WI38 (cell line): ENCODE data around the gene CTNNB1.

Experiments used
- H3K4me3 ChIP-seq: 2 replicates; pipeline ENCODE4 v1.5.1; 2011; ENCODE audit warnings: low read depth, mild to moderate bottlenecking, control low read depth, low read length
- TF ChIP-seq, protein P1 (sequence below): IDR thresholded peaks from 2 replicates; pipeline ENCODE4 v1.5.1; 2012; ENCODE audit warnings: low read depth, mild to moderate bottlenecking, control low read depth, low read length

CTNNB1 gene

GRCh38 chr3:41178576-41178975 is 20.7 kb upstream of the CTNNB1 start:
- TF ChIP-seq, protein P1, sequence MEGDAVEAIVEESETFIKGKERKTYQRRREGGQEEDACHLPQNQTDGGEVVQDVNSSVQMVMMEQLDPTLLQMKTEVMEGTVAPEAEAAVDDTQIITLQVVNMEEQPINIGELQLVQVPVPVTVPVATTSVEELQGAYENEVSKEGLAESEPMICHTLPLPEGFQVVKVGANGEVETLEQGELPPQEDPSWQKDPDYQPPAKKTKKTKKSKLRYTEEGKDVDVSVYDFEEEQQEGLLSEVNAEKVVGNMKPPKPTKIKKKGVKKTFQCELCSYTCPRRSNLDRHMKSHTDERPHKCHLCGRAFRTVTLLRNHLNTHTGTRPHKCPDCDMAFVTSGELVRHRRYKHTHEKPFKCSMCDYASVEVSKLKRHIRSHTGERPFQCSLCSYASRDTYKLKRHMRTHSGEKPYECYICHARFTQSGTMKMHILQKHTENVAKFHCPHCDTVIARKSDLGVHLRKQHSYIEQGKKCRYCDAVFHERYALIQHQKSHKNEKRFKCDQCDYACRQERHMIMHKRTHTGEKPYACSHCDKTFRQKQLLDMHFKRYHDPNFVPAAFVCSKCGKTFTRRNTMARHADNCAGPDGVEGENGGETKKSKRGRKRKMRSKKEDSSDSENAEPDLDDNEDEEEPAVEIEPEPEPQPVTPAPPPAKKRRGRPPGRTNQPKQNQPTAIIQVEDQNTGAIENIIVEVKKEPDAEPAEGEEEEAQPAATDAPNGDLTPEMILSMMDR = no peak
- no peak overlapping the region for H3K4me3 ChIP-seq

DNA sequence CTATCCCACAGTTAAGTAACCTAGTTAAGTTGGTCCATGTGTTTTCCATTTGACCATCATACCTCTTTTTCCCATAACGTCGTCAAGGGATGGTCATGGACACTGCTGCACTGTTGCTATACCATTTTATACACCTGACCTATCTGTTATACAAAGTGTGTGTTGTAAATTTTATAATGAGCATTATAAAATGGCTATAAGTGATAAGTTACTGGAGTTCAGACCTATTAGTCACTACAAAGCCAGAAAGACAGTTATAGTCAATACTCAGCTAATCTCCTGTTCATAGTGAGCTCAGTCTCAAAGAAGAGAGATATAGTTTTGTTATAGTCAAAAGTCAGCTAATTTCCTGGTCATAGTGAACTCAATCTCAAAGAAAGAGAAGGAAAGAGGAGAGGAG is 18.9 kb upstream of the CTNNB1 start:
- H3K4me3 ChIP-seq = no peak overlapping the region
- TF ChIP-seq, protein P1 = no peak

DNA sequence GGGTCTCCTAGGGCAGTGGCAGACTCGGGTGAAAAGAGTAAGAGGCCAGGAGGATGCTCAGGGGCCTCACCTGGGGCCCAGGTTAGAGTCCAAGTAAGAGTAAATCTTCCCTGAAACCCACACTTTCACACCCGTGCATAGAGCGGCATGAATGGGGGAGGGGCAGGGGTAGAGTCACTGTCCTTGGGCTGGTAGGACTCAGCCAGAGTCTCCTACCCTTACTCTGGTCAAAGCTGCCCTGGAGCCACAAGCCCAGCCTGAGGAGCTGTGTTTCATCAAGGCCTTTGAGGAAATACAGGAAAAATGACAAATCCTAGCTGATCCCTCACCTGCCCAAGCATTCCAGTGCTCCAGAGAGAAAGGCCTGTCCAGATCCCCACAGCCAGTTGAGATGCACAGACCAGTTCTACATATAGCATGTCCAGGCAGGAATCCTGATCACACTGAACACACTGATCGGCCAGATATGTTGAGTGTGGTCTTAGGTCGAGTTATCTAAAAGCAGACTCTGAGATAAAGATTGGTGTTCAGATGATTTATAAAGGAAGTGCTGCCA is 16.7 kb upstream of the CTNNB1 start:
- TF ChIP-seq, protein P1 = no peak

GRCh38 chr3:41184394-41184793 is 14.9 kb upstream of the CTNNB1 start:
- H3K4me3 ChIP-seq = no peak overlapping the region
- TF ChIP-seq, protein P1 = no peak

More for the DNA sequence above, 16.7 kb upstream of the CTNNB1 start:
- H3K4me3 ChIP-seq = no peak overlapping the region

- TF ChIP-seq, protein P1 = no peak
Measured at GRCh38 chr3:41186297-41186696, 13.0 kb upstream of the CTNNB1 start.

DNA sequence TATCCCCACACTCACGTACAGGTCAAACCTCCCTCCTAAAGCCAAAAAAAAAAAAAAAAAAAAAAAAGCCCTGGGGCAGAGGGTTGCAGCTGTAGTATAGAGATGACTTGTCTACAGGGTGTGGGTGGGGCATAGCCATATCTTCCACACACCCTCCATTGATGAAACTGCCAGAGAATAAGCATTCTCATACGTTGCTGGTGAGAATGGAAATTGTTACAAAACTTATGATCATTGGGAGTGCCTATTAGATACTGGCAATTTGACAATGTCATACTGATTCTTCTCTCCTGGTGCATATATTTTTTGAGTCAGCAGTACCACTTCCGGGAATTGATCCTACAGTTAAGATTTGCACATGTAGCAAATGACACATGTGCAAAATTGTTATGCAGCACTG is 11.0 kb upstream of the CTNNB1 start:
- H3K4me3 ChIP-seq = no peak overlapping the region
- TF ChIP-seq, protein P1 = no peak

More at GRCh38 chr3:41186297-41186696, 13.0 kb upstream of the CTNNB1 start:
- H3K4me3 ChIP-seq = no peak overlapping the region

GRCh38 chr3:41190509-41191284 is 8.6 kb upstream of the CTNNB1 start:
- no peak overlapping the region for H3K4me3 ChIP-seq
- TF ChIP-seq, protein P1 = no peak
